GM21529 (cell line): ENCODE measurements around the gene ZSCAN25.
"Not testable (repeated sequence)": the region's sequence is repeated elsewhere in the genome, so short reads cannot be mapped to it uniquely, and the experiment has no call there.

Experiments used
- ATAC-seq: cut with Tn5 transposase; IDR thresholded peaks from one replicate; pipeline ENCODE4 v1.9.1; 2021; ENCODE audit not compliant: unreplicated experiment

ZSCAN25 gene

DNA sequence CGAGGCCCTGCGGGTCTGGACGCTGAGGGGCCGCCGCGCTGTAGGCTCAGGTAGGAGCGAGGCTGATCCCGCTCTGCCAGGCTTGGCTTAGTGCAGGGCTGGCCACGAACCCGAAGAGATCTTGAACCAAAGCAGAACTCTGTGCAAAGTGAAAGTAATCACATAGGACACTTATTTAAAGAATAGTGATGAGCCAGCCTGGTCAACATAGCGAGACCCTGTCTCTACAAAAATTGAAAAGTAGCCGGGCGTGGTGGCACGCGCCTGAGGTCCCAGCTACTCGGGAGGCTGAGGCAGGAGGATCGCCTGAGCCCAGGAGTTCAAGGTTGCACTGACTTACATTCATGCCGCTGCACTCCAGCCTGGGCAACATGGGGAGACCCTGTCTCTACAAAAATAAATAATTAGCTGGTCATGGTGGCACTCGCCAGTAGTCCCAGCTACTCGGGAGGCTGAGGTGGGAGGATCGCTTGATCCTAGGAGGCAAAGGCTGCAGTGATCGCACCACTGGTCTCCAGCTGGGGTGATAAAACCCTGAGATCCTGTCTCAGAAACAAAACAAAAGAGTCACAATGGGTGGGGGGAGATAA lies 541 bp downstream of the ZSCAN25 start:
- ATAC-seq: no peak

DNA sequence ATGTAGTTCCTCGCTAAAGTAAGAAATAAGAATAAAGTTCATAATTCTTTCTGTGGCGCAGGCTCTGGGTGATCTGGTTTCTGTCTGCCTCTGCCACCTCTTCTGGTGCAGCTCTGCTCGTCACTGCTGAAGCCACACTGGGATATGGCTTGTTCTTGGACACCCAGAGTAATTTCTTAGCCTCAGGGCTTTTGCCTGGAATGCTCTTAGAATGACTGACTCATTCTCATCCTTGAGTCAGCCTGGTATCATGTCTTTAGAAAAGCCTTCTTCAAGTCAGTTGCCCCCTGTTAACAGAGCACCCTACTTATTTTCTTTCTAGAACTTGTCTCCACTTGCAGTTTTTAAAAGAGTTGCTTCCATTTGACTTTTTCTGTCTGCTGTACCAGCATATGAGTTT lies 2.0 kb downstream of the ZSCAN25 start:
- ATAC-seq: no peak

- ATAC-seq: no peak
Observed at GRCh38 chr7:99619571-99620130, 2.9 kb downstream of the ZSCAN25 start.

DNA sequence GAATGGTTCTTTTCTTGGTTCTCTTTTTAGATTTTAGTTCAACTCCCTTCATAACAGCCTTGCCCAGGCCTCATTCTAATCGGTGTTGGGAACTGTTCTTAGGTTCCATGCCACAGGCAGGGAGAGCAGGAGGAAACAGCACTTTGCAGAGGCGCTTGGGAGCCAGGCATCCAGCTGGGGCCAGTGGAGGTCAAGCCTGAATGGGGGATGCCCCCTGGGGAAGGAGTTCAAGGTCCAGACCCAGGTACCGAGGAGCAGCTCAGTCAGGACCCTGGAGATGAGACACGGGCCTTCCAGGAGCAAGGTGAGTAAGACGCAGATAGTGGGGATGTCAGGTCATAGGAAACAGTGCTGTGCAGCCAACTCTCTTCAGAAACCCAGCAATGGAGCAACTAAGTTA lies 4.5 kb downstream of the ZSCAN25 start:
- ATAC-seq: no peak

GRCh38 chr7:99622596-99622995 lies 5.8 kb downstream of the ZSCAN25 start:
- no peak for ATAC-seq

DNA sequence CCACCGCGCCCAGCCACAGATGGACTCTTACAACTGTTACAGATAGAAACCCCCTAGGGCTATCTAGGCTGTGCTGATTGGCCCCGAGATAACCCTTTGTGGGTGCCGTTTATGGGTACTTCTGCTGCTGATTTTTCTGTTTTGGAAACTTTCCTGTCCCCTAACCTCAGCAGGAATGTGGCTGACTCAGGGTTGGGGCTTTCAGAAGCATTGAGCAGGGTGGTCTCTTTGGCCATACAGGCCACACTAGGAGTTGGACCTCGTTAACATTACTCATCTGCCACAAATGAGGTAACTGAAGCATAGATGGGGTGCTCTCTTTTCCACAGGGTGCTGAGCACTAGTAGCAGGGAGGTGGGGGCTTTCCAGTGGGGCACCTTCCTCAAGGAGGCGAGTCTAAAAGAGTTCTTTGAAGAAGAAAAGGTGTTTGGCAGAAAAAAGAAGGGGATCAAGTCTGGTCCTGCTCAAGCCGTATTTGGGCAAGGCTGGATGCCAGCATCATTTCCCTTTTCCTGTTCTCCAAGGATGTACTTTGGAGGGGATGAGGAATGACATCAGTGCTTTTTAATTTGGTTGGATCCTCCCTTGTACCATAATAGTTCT lies 6.4 kb downstream of the ZSCAN25 start:
- ATAC-seq: no peak

DNA sequence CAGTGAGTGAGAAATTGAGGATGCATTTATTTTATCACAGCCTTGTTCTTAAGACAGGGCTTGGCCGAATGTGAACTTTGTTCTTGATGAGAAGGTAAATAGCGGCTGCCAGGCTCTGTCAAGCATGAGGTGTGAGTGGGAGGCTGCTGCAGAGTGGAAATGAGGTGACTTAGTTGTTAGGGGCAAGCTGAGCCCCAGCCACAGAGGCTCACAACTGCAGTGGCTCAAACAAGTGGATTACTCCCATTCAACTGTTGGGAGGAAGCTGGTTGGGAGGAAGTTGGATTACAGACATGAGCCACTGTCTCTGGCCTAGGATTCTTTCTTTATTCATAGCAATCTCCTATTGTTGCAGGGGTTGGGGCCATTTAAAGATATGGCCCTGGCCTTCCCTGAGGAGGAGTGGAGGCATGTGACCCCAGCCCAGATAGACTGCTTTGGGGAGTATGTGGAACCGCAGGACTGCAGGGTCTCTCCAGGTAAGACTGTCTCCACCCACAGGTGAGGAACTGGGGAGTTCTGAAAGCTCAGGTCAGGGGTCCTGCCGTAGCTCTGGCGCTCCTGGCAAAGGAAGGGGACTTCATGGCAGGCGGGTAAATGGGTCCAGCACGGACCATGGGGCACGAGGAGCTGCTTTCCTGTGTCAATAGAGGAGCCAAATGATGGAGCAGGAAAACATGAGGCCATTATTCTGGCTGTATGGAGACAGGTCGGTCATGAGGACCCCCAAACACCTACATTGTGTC lies 7.1 kb downstream of the ZSCAN25 start:
- ATAC-seq: no peak

GRCh38 chr7:99624484-99624883 lies 7.7 kb downstream of the ZSCAN25 start:
- ATAC-seq: no peak

DNA sequence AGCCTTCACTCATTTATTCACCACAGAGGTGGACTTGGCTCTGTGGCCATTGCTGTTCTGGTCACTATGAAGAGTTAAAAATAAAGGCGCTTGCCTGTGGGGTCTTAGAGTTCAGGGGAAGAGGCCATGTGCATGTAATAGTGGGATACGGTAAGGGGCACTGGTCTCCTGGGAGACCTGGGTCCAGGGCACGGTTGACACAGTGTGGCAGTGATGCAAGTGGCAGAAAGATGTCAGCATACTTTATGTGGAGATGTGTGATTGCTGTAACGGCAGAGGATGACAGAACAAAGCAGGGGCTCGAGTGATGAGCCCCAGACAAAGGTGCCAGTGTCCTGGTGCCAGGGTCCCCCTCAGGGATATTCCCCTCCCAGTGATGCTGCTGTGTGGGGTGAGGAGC lies 8.6 kb downstream of the ZSCAN25 start:
- ATAC-seq: no peak

- no peak for ATAC-seq
Observed at GRCh38 chr7:99625961-99626360, 9.2 kb downstream of the ZSCAN25 start.

- ATAC-seq: no peak
Observed at GRCh38 chr7:99626661-99627060, 9.9 kb downstream of the ZSCAN25 start.

DNA sequence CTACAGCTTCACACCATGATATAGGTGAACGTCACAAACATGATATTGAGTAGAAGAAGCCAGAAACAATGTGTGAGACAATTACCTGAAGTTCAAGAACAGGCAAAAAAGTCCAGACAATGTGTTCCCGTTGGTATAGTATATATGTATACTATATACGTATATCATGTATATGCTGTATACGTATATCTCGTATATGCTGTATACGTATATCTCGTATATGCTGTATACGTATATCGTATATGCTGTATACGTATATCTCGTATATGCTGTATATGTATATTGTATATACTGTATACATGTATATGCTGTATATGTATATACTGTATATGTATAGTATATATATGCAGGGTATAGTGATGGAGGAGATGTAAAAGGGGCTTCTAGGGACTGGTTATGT lies 10.8 kb downstream of the ZSCAN25 start:
- no peak for ATAC-seq

DNA sequence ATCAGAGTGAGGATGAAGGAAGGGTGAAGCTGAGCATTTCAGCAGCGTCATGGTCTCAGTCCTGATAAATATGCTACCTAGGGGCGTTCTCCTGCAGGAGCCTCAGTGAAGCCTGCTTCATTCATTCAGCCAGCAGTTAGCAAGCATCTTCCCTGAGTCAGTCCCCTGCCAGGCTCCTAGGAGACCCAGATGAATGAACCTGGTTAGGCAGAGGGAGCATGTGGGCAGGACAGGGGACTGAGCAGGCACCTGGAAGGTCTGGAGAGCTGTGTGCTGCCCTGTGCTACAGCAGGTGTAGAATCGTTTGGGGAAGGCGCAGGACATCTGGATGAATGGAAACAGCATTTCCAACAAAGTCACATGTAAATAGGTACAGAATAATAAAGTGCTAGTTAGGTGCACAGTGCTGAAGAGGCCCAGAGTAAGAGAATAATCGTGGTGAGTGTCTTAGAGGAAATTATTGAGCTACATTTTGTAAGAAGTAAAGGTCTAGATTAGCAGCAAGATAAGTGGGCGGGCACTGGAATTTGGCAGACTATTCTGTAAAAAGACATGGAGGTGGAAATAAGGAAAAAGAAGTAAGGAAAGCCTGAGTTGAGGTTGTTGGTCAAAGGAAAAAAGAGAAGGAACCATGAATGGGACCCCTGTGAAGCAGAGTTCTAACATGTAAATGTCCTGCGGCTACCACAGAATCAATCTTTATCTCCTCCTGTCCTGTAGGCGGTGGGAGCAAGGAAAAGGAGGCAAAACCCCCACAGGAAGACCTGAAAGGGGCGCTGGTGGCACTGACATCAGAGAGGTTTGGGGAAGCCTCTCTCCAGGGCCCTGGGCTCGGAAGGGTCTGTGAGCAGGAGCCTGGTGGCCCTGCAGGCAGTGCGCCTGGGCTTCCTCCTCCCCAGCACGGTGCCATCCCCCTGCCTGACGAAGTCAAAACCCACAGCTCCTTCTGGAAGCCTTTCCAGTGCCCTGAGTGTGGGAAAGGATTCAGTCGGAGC lies 12.0 kb downstream of the ZSCAN25 start:
- no peak for ATAC-seq

GRCh38 chr7:99629643-99630042 lies 12.9 kb downstream of the ZSCAN25 start:
- no peak for ATAC-seq

DNA sequence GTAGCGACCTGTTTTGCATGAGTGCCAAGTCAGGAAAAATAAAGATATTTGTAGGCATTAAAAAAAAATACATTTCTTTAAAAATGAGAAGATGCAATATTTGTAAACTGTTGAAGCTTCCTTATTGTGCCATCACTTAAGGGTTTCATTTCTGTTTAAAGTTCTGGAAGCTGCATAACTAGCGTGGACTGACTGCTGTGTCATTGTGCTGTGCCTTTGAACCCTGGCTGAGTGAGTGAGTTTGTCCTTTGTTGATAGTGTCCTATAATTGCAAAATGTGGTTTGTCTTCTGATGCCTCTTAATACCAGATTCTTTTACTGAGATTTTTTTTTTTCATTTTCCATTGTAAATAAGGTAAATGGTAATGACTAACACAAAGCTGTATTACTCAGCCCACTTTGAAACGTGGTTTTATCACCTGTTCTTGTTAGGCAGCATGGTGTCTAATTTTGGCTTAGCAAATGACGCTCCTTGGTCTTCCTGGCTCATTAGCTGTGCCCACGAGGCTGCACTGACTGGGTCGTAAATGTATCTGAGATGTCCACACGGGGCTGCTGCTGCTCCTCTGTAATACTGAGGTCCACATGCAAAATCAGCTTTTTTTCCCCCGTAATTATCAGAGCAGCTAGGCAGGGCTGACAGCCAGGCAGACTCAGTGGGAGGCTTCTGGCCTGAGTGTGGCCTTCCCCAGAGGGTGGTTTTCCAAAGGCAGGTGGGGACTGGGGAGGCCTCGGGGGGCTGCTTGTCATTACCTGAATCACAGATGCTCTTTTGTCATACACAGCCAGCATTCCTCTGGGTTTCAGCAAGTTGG lies 14.8 kb downstream of the ZSCAN25 start:
- ATAC-seq: no peak

GRCh38 chr7:99637414-99637813 lies 20.7 kb downstream of the ZSCAN25 start:
- not testable (repeated sequence) for ATAC-seq

DNA sequence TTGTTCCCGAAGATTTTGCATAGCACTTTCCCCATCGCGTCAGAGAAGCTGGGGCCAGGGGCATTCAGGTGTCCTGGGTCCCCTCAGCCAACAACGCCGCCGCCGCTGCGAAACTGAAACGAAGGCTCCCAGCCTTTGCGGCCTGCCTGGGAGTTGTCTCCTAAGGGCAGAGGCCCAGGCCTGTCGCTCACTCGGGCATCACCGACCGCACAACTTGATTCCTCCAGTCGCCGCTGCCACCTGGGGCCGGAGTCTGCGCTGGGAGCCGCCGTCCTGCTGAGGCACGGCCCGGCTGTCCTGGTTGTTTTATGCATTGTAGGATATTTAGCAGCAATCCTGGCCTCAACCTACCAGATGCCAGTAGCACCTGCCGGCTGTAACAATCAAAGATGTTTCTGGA lies 22.0 kb downstream of the ZSCAN25 start:
- no peak for ATAC-seq

DNA sequence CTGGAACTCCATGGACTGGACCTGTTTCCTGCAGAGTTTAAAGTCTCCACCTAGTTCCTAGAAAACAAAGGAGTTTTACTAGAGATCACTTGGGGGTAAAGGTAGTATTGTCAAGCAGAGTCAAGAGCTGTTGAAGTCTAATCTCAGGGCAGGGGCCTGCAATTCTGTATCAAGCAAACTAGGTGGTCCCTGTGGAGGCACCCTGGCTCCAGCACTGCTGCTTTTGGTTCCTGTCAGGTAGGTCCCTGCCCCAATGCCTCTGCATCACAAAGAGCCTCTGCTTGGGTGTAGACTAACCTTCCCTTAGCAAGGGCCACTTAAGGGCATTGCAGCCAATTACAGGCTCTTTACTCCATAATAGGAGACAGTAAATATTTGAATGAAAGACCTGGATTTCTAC lies 22.5 kb downstream of the ZSCAN25 start:
- ATAC-seq: no peak

GRCh38 chr7:99642027-99642426 lies 25.3 kb downstream of the ZSCAN25 start:
- no peak for ATAC-seq

GRCh38 chr7:99643464-99643863 lies 26.7 kb downstream of the ZSCAN25 start:
- no peak for ATAC-seq
